Measurements from ENCODE around the gene LY6G6C. TPM values are rescaled to one million over a fixed set of nuclear protein-coding genes. Genes with fewer than 3 reads are reported as not detected.

Gene LY6G6C
- total RNA-seq (2021; fragmentation: NEBNext Ultra II Directional; extraction: Animal tissue kit (Norgen Biotek cat#: 25700)): not detected
- long read RNA-seq: 0 reads

GRCh38 chr6:31721351-31722020 lies at the start of gene LY6G6C:
LY6G6C (minus strand) TSS chr6:31721746; CDS start chr6:31721679, 67 bp downstream.
- no peak for DNase-seq
- Mint-ChIP-seq H3K9me3 (no peaks in the 10 kb centered on the region), H3K36me3 (ENCODE audit: low read depth) (peaks cover 1% of the 10 kb centered on the region), H3K27me3 (ENCODE audit: insufficient read depth) (peaks cover 10% of the 10 kb centered on the region), H3K4me1 (ENCODE audit: low read depth) (no peaks in the 10 kb centered on the region), H3K27ac (no peak within 1 kb of the TSS), H3K4me3 (no peak within 1 kb of the TSS)
- no peak for TF ChIP-seq CTCF (IDR thresholded peaks at IDR 0.05)

- Mint-ChIP-seq H3K9me3 (no peaks in the 10 kb centered on the region), H3K27ac (no peak overlapping the region), H3K27me3 (ENCODE audit: insufficient read depth) (no peaks in the 10 kb centered on the region; the same call in 1 of the 2 replicates), H3K4me3 (no peak overlapping the region), H3K36me3 (ENCODE audit: low read depth) (no peaks in the 10 kb centered on the region), H3K4me1 (ENCODE audit: low read depth) (peaks cover 9% of the 10 kb centered on the region; the same call in 1 of the 2 replicates)
- TF ChIP-seq CTCF (IDR thresholded peaks at IDR 0.05): no peak
- DNase-seq: no peak
Observed at GRCh38 chr6:31770860-31771259, 49.3 kb upstream of the LY6G6C start.

- peak; percentile 45 for DNase-seq
- peaks cover 13% of the 10 kb centered on the region; the same call in 1 of the 2 replicates for H3K4me1 Mint-ChIP-seq (ENCODE audit: low read depth)
- H3K36me3 Mint-ChIP-seq (ENCODE audit: low read depth): no peaks in the 10 kb centered on the region
- H3K27ac Mint-ChIP-seq: no peak overlapping the region
- H3K4me3 Mint-ChIP-seq: no peak overlapping the region
- TF ChIP-seq CTCF (IDR thresholded peaks at IDR 0.05): peak; percentile 92
- H3K27me3 Mint-ChIP-seq (ENCODE audit: insufficient read depth): no peaks in the 10 kb centered on the region; the same call in 1 of the 2 replicates
- no peaks in the 10 kb centered on the region for H3K9me3 Mint-ChIP-seq
Observed at GRCh38 chr6:31769684-31770371, 48.3 kb upstream of the LY6G6C start.

- no peaks in the 10 kb centered on the region; the same call in 1 of the 2 replicates for H3K27me3 Mint-ChIP-seq (ENCODE audit: insufficient read depth)
- H3K27ac Mint-ChIP-seq: no peak overlapping the region
- TF ChIP-seq CTCF (IDR thresholded peaks at IDR 0.05): 0 out of 2 replicates have a peak, but pooled peaks have one; percentile 10
- no peak for DNase-seq
- H3K4me1 Mint-ChIP-seq (ENCODE audit: low read depth): peaks cover 22% of the 10 kb centered on the region
- H3K36me3 Mint-ChIP-seq (ENCODE audit: low read depth): no peaks in the 10 kb centered on the region; the same call in 1 of the 2 replicates
- H3K9me3 Mint-ChIP-seq: no peaks in the 10 kb centered on the region
- H3K4me3 Mint-ChIP-seq: no peak overlapping the region
Observed at GRCh38 chr6:31768363-31769257, 47.1 kb upstream of the LY6G6C start.

- TF ChIP-seq CTCF (IDR thresholded peaks at IDR 0.05): no peak
- Mint-ChIP-seq H3K4me3 (no peak overlapping the region), H3K9me3 (no peaks in the 10 kb centered on the region), H3K36me3 (ENCODE audit: low read depth) (no peaks in the 10 kb centered on the region; the same call in 1 of the 2 replicates), H3K4me1 (ENCODE audit: low read depth) (peaks cover 29% of the 10 kb centered on the region), H3K27ac (no peak overlapping the region), H3K27me3 (ENCODE audit: insufficient read depth) (no peaks in the 10 kb centered on the region; the same call in 1 of the 2 replicates)
- DNase-seq: no peak
Observed at GRCh38 chr6:31767096-31767645, 45.6 kb upstream of the LY6G6C start.

Measured in HFFc6 (cell line).